GM23338 (cell line): ENCODE results near the gene UBE2G1. TPM values are rescaled to one million over a fixed set of nuclear protein-coding genes. Genes with fewer than 3 reads are reported as not detected.

Experiments
- ATAC-seq: fragments of 200-7000 bp; cut with Tn5 transposase; 3 replicates; pipeline ENCODE4 v1.9.1; 2020
- DNase-seq: peaks from one replicate; pipeline ENCODE4 v3.0.0-alpha.2; 2015; ENCODE audit warnings: low spot score
- H2AFZ ChIP-seq: fragments of 200-600 bp; sonication (generic); 2 replicates; pipeline ENCODE4 v1.8.0; 2016; ENCODE audit warnings: antibody characterized with exemption, mild to moderate bottlenecking, moderate library complexity
- H3F3A ChIP-seq: fragments of 200-600 bp; sonication (generic); replicated peaks from 2 replicates; pipeline ENCODE4 v1.8.0; 2017; ENCODE audit warnings: antibody characterized with exemption, mixed run types, low read depth
- H3K27ac ChIP-seq: fragments of 200-600 bp; sonication (generic); 2 replicates; pipeline ENCODE4 v1.6.1; 2016; ENCODE audit warnings: low read depth
- H3K27me3 ChIP-seq: fragments of 200-600 bp; sonication (generic); 2 replicates; pipeline ENCODE4 v1.8.0; 2016; ENCODE audit warnings: mild to moderate bottlenecking, mixed run types, moderate library complexity; ENCODE audit not compliant: insufficient read depth
- H3K36me3 ChIP-seq: fragments of 200-600 bp; sonication (generic); 2 replicates; pipeline ENCODE4 v1.8.0; 2016; ENCODE audit warnings: mild to moderate bottlenecking; ENCODE audit not compliant: insufficient read depth
- H3K4me1 ChIP-seq: fragments of 200-600 bp; sonication (generic); 2 replicates; pipeline ENCODE4 v1.8.0; 2016; ENCODE audit warnings: mild to moderate bottlenecking, moderate library complexity; ENCODE audit not compliant: insufficient read depth
- H3K4me2 ChIP-seq: fragments of 200-600 bp; sonication (generic); 2 replicates; pipeline ENCODE4 v1.7.1; 2017; ENCODE audit warnings: mixed run types
- H3K4me3 ChIP-seq: fragments of 200-600 bp; sonication (generic); 2 replicates; pipeline ENCODE4 v1.6.1; 2016; ENCODE audit warnings: mixed run types
- H3K79me2 ChIP-seq: fragments of 200-600 bp; sonication (generic); replicated peaks from 2 replicates; pipeline ENCODE4 v1.8.0; 2017; ENCODE audit warnings: mild to moderate bottlenecking; ENCODE audit not compliant: insufficient read depth
- H3K9me2 ChIP-seq: fragments of 200-600 bp; sonication (generic); 2 replicates; pipeline ENCODE4 v1.8.0; 2017; ENCODE audit not compliant: insufficient read depth
- H4K20me1 ChIP-seq: fragments of 200-600 bp; sonication (generic); replicated peaks from 2 replicates; pipeline ENCODE4 v1.8.0; 2017; ENCODE audit warnings: mild to moderate bottlenecking; ENCODE audit not compliant: insufficient read depth
- H3K27ac Mint-ChIP-seq: 2 replicates; pipeline ENCODE4 v1.8.0; 2020; ENCODE audit warnings: inconsistent platforms, mild to moderate bottlenecking, moderate library complexity, mixed read lengths
- H3K27me3 Mint-ChIP-seq: 3 replicates; pipeline ENCODE4 v1.8.0; 2022; ENCODE audit warnings: low read depth, mild to moderate bottlenecking, moderate library complexity, mixed read lengths, inconsistent platforms; ENCODE audit not compliant: insufficient read depth, poor library complexity
- H3K36me3 Mint-ChIP-seq: 3 replicates; pipeline ENCODE4 v1.8.0; 2021; ENCODE audit warnings: low read depth, mild to moderate bottlenecking, inconsistent platforms, moderate library complexity, mixed read lengths
- H3K4me1 Mint-ChIP-seq: 3 replicates; pipeline ENCODE4 v1.8.0; 2020; ENCODE audit warnings: mild to moderate bottlenecking, inconsistent platforms, mixed read lengths
- H3K4me3 Mint-ChIP-seq: 3 replicates; pipeline ENCODE4 v1.8.0; 2021; ENCODE audit warnings: moderate library complexity, mild to moderate bottlenecking, inconsistent platforms, mixed read lengths
- H3K9me3 Mint-ChIP-seq: 3 replicates; pipeline ENCODE4 v1.8.0; 2020; ENCODE audit warnings: moderate library complexity, mild to moderate bottlenecking, inconsistent platforms, mixed read lengths
- CREB1 ChIP-seq: fragments of 250-450 bp; sonication (Bioruptor Pico); IDR thresholded peaks from 2 replicates; pipeline ENCODE4 v1.5.0; 2020; ENCODE audit warnings: low read depth, mild to moderate bottlenecking, moderate library complexity
- CTCF ChIP-seq, 2 experiments: fragments of 200-600 bp in 1 of 2; sonication (generic) in 1 of 2; conservative IDR thresholded peaks; 2 replicates each; pipeline versions ENCODE4 v1.5.1 to v1.6.1; 2016 to 2017; ENCODE audit warnings: antibody characterized with exemption in 2 of 2, low read depth in 2 of 2, mild to moderate bottlenecking in 2 of 2, moderate library complexity in 1 of 2
- ETS1 ChIP-seq: IDR thresholded peaks from 2 replicates; pipeline ENCODE4 v1.6.1; 2016; ENCODE audit warnings: antibody characterized with exemption
- EZH2 ChIP-seq: fragments of 200-600 bp; sonication (generic); IDR thresholded peaks from one replicate; pipeline ENCODE4 v1.8.0; 2017; ENCODE audit warnings: antibody characterized with exemption, mild to moderate bottlenecking, low read depth; ENCODE audit not compliant: unreplicated experiment
- EZH2phosphoT487 ChIP-seq: fragments of 200-600 bp; sonication (generic); IDR thresholded peaks from one replicate; pipeline ENCODE4 v1.8.1; 2018; ENCODE audit warnings: antibody characterized with exemption; ENCODE audit not compliant: unreplicated experiment
- JUNB ChIP-seq: IDR thresholded peaks from one replicate; pipeline ENCODE4 v1.6.1; 2016; ENCODE audit warnings: antibody characterized with exemption; ENCODE audit not compliant: unreplicated experiment
- NANOG ChIP-seq: IDR thresholded peaks from 2 replicates; pipeline ENCODE4 v1.6.1; 2016; ENCODE audit warnings: antibody characterized with exemption, borderline replicate concordance
- POLR2AphosphoS5 ChIP-seq: IDR thresholded peaks from 2 replicates; pipeline ENCODE4 v1.6.1; 2016; ENCODE audit warnings: antibody characterized with exemption, low read depth
- REST ChIP-seq: IDR thresholded peaks from one replicate; pipeline ENCODE4 v1.6.1; 2018; ENCODE audit warnings: antibody characterized with exemption; ENCODE audit not compliant: unreplicated experiment
- STAT1 ChIP-seq: IDR thresholded peaks from one replicate; pipeline ENCODE4 v1.6.1; 2016; ENCODE audit warnings: antibody characterized with exemption; ENCODE audit not compliant: unreplicated experiment
- ZNF114 ChIP-seq: fragments of 250-450 bp; sonication (Bioruptor Pico); IDR thresholded peaks from 2 replicates; pipeline ENCODE4 v1.5.0; 2020; ENCODE audit warnings: mild to moderate bottlenecking, moderate library complexity
- ZNF331 ChIP-seq: fragments of 250-450 bp; sonication (Bioruptor Pico); IDR thresholded peaks from 2 replicates; pipeline ENCODE4 v1.5.0; 2020; ENCODE audit warnings: low read depth, mild to moderate bottlenecking, moderate library complexity
- ZNF462 ChIP-seq: fragments of 250-450 bp; sonication (Bioruptor Pico); IDR thresholded peaks from 2 replicates; pipeline ENCODE4 v1.5.0; 2020; ENCODE audit warnings: mild to moderate bottlenecking, moderate library complexity
- polyA plus RNA-seq: library from polyadenylated mRNA; unstranded; fragments of >200 nt; fragmentation: Nextera tagmentation; extraction: Ambion mirVana; gene quantifications from 2 replicates; pipeline ENCODE4 v1.2.1, GENCODE V29; 2016
- total RNA-seq: library from RNA; depleted of rRNA; stranded (reverse); fragments of >200 nt; shearing (Covaris generic); gene quantifications from 2 replicates; pipeline ENCODE4 v1.2.3, GENCODE V29; 2014

Gene UBE2G1
- total and polyA plus RNA-seq, 2 experiments from 2014 or later: 71.9 to 145 TPM

- no peak overlapping the region for H3K4me3 ChIP-seq
- H4K20me1 ChIP-seq: peaks cover 4% of the 10 kb centered on the region; the same call in 1 of the 2 replicates
- H3K9me2 ChIP-seq: no peaks in the 10 kb centered on the region
- H3F3A ChIP-seq: no peaks in the 10 kb centered on the region
- DNase-seq (no peak), ATAC-seq (no peak)
- H2AFZ ChIP-seq: no peak overlapping the region
- H3K36me3 ChIP-seq: peaks cover 4% of the 10 kb centered on the region
- TF ChIP-seq CTCF (conservative IDR thresholded peaks at IDR 0.05; ENCODE audit: low read depth in 2 of 2): no peak
- no peak for TF ChIP-seq CREB1 (CRISPR knock-in tag)
- TF ChIP-seq POLR2AphosphoS5: no peak
- TF ChIP-seq STAT1: no peak
- no peak for TF ChIP-seq JUNB
- TF ChIP-seq EZH2phosphoT487: no peak
- TF ChIP-seq ZNF114: no peak
- TF ChIP-seq ETS1: no peak
- TF ChIP-seq EZH2: no peak
- no peak for TF ChIP-seq ZNF331 (CRISPR knock-in tag)
- TF ChIP-seq ZNF462 (CRISPR knock-in tag): no peak
- TF ChIP-seq REST: no peak
- no peak for TF ChIP-seq NANOG
- no peak overlapping the region for H3K4me3 Mint-ChIP-seq
- H3K4me1 Mint-ChIP-seq: no peaks in the 10 kb centered on the region
- H3K27me3 ChIP-seq: no peaks in the 10 kb centered on the region
- H3K27ac ChIP-seq: peak overlapping the region; percentile 62
- H3K4me1 ChIP-seq: no peaks in the 10 kb centered on the region
- H3K4me2 ChIP-seq: no peak overlapping the region
- no peaks in the 10 kb centered on the region for H3K9me3 Mint-ChIP-seq
- H3K36me3 Mint-ChIP-seq: peaks cover 25% of the 10 kb centered on the region; the same call in 2 of the 3 replicates
- peak overlapping the region; percentile 62 for H3K27ac Mint-ChIP-seq
- no peaks in the 10 kb centered on the region for H3K27me3 Mint-ChIP-seq
- 0 out of 2 replicates have a peak, but pooled peaks cover 5% of the 10 kb centered on the region for H3K79me2 ChIP-seq
These were observed 134.2 kb downstream of the UBE2G1 start for GRCh38 chr17:4232168-4232813.
